GM04503 (cell line): ENCODE measurements around the gene NGDN.

ENCODE experiments used
- DNase-seq: peaks from one replicate; pipeline ENCODE4 v3.0.0-alpha.2; 2012; ENCODE audit warnings: low read depth

NGDN gene

GRCh38 chr14:23522643-23523198 is 53.2 kb downstream of the NGDN start:
- DNase-seq, result no peak

DNA sequence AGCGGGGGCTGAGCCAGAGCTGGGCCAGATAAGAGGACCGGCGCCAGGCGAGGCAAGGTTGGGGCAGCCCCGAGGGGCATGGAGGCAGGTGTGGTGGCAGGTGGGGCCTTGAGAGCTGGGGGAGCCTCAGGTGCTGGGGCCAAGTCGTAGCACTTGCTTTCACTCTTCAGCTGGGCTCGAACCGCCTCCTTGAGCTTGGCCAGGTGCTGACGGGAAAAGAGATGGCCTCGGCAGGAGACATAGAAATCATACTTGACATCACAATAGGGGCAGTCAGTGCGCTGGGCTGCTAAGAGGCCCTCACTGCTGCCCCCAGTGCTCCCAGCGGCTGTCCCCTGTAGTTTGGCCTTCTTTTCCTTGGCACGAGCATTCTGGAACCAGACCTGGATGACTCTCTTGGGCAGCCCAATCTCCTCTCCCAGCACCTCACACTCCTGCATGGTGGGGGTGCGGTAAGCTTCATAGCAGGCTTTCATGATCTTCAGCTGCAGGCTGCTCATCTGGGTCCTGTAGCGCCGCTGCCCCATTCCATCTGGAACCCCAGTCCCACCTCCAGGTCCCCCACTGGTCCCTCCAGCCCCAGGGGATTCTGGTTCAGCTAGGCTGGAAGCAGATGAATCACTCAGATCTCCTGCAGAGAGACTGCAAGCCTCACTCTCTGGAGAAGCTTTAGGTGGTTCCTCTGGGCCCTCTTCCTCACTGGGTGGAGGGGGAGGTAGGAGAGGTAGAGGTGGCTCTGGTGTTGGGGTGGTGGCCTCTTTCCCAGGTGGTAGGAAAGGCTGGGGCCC is 53.9 kb downstream of the NGDN start:
- no peak for DNase-seq

GRCh38 chr14:23524954-23525353 is 55.5 kb downstream of the NGDN start:
- DNase-seq, result no peak

- DNase-seq, result no peak
Observed at GRCh38 chr14:23525611-23526010, 56.1 kb downstream of the NGDN start.
